RWPE2 (cell line): ENCODE results near the gene TRAPPC5.

ENCODE experiments used
- ATAC-seq: fragments of 200-7000 bp; cut with Tn5 transposase; 3 replicates; pipeline ENCODE4 v1.9.1; 2021; ENCODE audit warnings: low read depth
- DNase-seq: peaks from one replicate; pipeline ENCODE4 v3.0.0-alpha.2; 2020; ENCODE audit warnings: low spot score
- H3K27ac ChIP-seq: fragments of 450-650 bp; 2 replicates; pipeline ENCODE4 v1.5.1; 2017; ENCODE audit warnings: mild to moderate bottlenecking; ENCODE audit not compliant: poor library complexity, severe bottlenecking
- H3K27me3 ChIP-seq: fragments of 250-450 bp; sonication (Bioruptor Pico); 2 replicates; pipeline ENCODE4 v1.5.1; 2021; ENCODE audit warnings: mild to moderate bottlenecking, moderate library complexity; ENCODE audit not compliant: insufficient read depth, poor library complexity, severe bottlenecking
- H3K36me3 ChIP-seq: fragments of 250-450 bp; sonication (Bioruptor Pico); 2 replicates; pipeline ENCODE4 v1.5.1; 2020; ENCODE audit warnings: low read depth, mild to moderate bottlenecking, moderate library complexity
- H3K4me1 ChIP-seq: fragments of 250-450 bp; sonication (Bioruptor Pico); 2 replicates; pipeline ENCODE4 v1.5.1; 2021; ENCODE audit warnings: mild to moderate bottlenecking, moderate library complexity; ENCODE audit not compliant: insufficient read depth, poor library complexity, severe bottlenecking
- H3K4me3 ChIP-seq: fragments of 250-450 bp; sonication (Bioruptor Pico); 2 replicates; pipeline ENCODE4 v1.5.1; 2021; ENCODE audit warnings: mild to moderate bottlenecking, moderate library complexity; ENCODE audit not compliant: severe bottlenecking
- H3K9me3 ChIP-seq: fragments of 250-450 bp; sonication (Bioruptor Pico); 2 replicates; pipeline ENCODE4 v1.5.1; 2021; ENCODE audit warnings: mild to moderate bottlenecking, moderate library complexity; ENCODE audit not compliant: severe bottlenecking
- CTCF ChIP-seq: fragments of 450-650 bp; IDR thresholded peaks from one replicate; pipeline ENCODE4 v1.5.1; 2017; ENCODE audit warnings: mild to moderate bottlenecking, moderate library complexity; ENCODE audit not compliant: poor library complexity, severe bottlenecking

Gene TRAPPC5

DNA sequence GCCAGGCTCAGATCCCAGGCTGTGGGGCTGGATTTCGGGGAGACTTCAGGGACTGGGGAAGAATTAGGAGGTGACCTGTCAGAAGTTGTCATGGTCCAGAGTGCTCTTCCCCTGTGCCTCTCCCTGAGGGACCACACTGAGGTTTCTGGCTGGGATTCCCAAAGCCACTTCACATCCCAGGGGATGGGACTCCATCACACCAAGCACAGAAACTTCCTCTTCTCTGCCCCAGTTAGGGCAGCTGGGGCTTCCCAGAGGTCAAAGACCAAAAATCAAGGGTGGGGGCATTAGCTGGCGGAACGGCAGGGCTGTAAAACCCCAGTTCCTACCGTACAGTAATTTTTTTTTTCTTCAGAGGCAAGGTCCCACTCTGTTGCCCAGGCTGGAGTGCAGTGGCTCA is 13.9 kb downstream of the TRAPPC5 start:
- H3K27me3 ChIP-seq, result no peaks in the 10 kb centered on the region
- no peak for ATAC-seq
- no peak for TF ChIP-seq CTCF
- no peaks in the 10 kb centered on the region for H3K36me3 ChIP-seq
- no peak for DNase-seq
- H3K4me1 ChIP-seq, result no peaks in the 10 kb centered on the region
- no peak overlapping the region for H3K4me3 ChIP-seq
- H3K9me3 ChIP-seq, result no peaks in the 10 kb centered on the region
- no peak overlapping the region for H3K27ac ChIP-seq

DNA sequence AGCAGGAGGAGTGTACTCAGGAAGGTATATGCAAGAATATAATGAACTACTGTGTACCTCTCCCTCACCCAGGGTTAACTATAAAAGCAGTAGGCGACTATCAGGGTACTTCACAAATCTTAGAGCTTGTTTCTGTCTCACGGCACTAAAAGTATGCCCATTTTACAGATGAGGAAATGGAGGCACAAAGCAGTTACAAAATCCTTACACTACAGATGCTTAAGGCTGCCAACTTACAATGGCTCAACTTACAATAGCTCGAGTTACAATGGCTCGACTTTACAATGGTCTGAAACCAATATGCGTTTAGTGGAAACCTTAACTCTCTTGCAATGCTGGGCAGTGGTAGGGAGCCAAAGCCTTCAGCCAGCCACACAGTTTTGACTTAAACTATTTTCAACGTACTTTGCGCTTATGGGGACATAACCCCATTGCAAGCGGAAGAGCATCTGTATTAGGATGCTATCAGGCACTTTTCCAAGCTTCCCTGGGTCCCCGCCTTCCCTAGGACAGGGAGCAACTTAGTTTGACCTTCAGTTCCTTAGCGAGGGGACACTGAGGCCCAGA is 17.2 kb downstream of the TRAPPC5 start:
- no peak for TF ChIP-seq CTCF
- no peaks in the 10 kb centered on the region for H3K4me1 ChIP-seq
- H3K27me3 ChIP-seq, result no peaks in the 10 kb centered on the region
- no peak overlapping the region for H3K27ac ChIP-seq
- no peak for ATAC-seq
- no peak for DNase-seq
- no peaks in the 10 kb centered on the region for H3K36me3 ChIP-seq
- H3K9me3 ChIP-seq, result no peaks in the 10 kb centered on the region
- no peak overlapping the region for H3K4me3 ChIP-seq

DNA sequence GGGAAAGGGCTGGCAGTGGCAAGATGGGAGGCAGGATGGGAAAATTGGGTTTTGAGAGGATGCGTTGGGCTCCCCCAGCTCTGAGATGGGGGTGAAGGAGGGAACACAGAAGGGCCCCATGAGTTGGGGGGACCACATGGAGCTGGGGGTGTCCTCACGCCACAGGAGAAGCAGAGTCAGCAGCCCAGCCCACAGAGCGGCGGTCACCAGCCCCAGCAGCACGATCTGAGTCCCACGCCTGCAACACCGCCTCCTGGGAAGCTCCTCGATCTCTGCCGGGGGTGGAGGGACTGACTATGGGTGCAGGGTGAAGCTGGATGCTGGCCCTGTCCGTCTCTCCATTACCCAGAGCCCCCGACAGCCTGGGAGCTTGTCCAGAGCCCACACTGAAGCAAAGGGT is 17.9 kb downstream of the TRAPPC5 start:
- H3K27ac ChIP-seq, result no peak overlapping the region
- H3K27me3 ChIP-seq, result no peaks in the 10 kb centered on the region
- no peaks in the 10 kb centered on the region for H3K36me3 ChIP-seq
- H3K4me1 ChIP-seq, result no peaks in the 10 kb centered on the region
- ATAC-seq (no peak), DNase-seq (no peak)
- H3K9me3 ChIP-seq, result no peaks in the 10 kb centered on the region
- TF ChIP-seq CTCF, result no peak
- H3K4me3 ChIP-seq, result no peak overlapping the region

DNA sequence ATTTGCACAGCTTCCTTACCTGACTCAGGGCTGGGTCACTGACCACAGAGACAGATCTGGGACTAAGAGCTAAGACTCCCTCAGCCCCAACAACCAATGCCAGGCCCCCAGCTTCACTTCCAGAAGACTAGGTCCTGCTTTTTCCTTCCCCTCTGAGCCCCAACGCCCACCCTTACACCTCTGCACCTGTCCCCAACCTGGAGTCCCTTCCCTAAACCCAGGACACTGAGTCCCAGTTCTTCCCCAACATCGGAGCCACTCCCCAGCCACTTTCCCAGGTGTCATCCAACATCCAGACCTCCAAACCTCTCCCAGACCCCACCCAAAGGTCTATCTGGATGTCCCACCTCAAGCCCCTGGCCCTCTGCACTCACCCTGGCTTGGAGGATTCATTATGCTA is 18.4 kb downstream of the TRAPPC5 start:
- H3K4me3 ChIP-seq, result no peak overlapping the region
- ATAC-seq (no peak), DNase-seq (no peak)
- TF ChIP-seq CTCF, result no peak
- H3K9me3 ChIP-seq, result no peaks in the 10 kb centered on the region
- no peaks in the 10 kb centered on the region for H3K36me3 ChIP-seq
- H3K4me1 ChIP-seq, result no peaks in the 10 kb centered on the region
- no peak overlapping the region for H3K27ac ChIP-seq
- H3K27me3 ChIP-seq, result no peaks in the 10 kb centered on the region
